SHP77 treated with DMSO at 0.1 percent for 48 hours (cell line): ENCODE data around the gene COL24A1.
"Not testable (repeated sequence)": the region's sequence is repeated elsewhere in the genome, so short reads cannot be mapped to it uniquely, and the experiment has no call there.

Experiments
- DNase-seq: peaks from one replicate; lab custom pipeline; 2025; lab: John Stamatoyannopoulos, UW

Gene COL24A1

GRCh38 chr1:86152887-86153286 lies 3.7 kb downstream of the COL24A1 start:
- DNase-seq: no peak

DNA sequence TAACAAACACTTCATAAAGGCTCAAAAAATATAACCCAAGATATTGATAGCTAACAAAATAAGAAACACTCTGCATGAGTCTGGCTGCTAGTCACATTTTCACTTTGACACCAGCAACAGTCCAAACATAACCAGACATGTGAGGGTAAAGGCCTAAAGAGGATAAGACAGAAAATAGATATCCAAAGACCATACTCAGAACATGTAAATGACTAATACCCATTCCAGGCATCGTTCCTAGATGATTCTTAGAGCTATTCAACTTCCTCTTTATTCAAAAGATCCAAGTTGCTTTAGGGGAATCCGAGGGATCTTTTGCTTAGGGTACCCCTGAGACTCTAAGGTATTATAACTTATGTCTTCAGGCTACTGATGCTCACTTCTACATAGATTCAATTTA lies 5.1 kb downstream of the COL24A1 start:
- no peak for DNase-seq

GRCh38 chr1:86150553-86151055 lies 6.0 kb downstream of the COL24A1 start:
- no peak for DNase-seq

GRCh38 chr1:86149591-86149990 lies 7.0 kb downstream of the COL24A1 start:
- no peak for DNase-seq

- no peak for DNase-seq
Measured at GRCh38 chr1:86147755-86148154, 8.8 kb downstream of the COL24A1 start.

DNA sequence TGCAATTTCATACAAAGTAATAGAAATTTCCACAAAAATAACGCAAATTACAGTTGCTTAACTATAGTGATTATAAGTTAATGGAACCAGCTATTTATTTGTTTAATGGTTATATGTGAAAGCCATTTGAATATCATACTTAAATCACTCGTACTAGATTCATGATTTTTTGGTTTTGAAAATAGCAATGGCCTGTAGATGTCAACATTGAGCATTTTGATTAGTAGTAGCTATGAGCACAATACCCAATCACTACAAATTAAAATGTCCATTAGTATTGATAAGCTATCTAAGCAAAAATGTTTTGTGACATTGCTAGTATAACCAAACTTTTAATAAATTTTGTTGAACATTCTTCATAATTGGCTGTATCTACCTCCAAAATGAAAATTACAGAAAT lies 10.0 kb downstream of the COL24A1 start:
- DNase-seq: no peak

GRCh38 chr1:86140281-86140880 lies 16.2 kb downstream of the COL24A1 start:
- no peak for DNase-seq

DNA sequence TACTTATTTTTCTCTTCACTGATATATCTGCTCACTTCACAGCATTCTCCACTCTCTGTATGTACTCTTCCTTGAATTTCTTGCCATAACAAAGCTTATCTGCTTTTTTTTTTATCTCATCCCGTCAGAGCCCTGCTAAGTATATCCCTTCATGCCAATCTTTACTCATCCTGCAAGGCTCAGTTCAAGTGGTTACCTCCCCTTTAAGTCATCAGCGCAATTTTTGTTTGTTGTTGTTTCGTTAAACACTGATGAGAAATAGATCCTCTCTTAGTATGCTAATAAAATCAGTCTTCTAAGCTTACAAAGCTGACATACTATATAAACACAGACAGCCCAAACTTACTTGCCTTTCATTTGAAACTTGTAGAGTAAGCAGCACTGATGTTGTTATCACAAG lies 17.8 kb downstream of the COL24A1 start:
- no peak for DNase-seq

DNA sequence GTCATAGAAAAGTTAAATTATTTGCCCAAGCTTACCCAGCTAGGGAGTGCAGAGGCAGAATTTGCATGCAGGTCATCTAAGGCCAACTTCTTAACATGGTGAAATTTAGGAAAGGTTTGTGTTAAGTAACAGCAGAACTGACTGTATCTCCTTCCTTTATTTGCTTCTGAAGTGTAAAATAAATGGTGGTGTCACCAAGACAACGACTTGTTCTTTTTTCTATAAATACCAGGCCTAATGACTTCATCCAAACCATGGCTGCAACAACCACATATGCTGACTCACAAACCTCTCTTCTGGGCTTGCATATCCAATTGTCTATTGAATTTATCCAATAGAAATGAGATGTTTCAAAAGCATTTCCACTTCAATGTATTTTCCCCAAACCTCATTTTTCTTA lies 19.1 kb downstream of the COL24A1 start:
- no peak for DNase-seq

DNA sequence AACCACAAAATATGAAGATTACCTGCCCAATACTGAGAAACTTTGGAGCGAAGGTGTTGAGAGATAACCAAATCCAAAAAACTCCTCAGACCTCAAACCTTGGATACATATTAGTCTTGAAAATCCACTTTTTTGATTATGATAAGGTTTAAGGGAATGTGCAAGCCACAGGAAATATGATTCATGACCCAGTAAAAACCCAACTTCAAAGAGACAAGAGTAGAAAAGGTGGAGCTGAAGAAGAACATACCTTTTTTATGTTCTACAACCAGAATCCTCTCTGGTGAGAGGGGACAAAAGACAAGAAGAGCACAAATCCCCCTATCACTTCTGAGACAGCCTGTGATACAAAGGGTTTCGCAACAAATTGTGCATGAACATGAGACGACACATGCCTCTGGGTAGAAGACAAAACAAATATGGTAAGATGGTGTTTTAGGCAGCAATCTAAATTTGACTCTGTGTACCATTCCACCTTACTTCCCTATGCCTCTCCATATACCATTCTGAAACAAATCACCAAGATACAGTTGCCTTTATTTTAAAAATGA lies 37.3 kb downstream of the COL24A1 start:
- no peak for DNase-seq

- no peak for DNase-seq
Measured at GRCh38 chr1:86114816-86115400, 41.7 kb downstream of the COL24A1 start.

- DNase-seq: no peak
Measured at GRCh38 chr1:86114236-86114635, 42.3 kb downstream of the COL24A1 start.

DNA sequence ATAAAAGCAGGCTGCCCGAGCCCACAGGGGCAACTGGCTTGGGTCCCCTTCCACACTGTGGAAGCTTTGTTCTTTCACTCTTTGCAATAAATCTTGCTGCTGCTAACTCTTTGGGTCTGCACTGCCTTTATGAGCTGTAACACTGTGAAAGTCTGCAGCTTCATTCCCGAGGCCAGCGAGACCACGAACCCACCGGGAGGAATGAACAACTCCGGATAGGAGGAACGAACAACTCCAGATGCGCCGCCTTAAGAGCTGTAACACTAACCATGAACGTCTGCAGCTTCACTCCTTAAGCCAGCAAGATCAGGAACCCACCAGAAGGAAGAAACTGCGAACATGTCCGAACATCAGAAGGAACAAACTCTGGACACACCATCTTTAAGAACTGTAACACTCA lies 45.0 kb downstream of the COL24A1 start:
- DNase-seq: not testable (repeated sequence)

GRCh38 chr1:86110451-86111129 lies 46.0 kb downstream of the COL24A1 start:
- DNase-seq: no peak

- no peak for DNase-seq
Measured at GRCh38 chr1:86105533-86105866, 51.1 kb downstream of the COL24A1 start.

DNA sequence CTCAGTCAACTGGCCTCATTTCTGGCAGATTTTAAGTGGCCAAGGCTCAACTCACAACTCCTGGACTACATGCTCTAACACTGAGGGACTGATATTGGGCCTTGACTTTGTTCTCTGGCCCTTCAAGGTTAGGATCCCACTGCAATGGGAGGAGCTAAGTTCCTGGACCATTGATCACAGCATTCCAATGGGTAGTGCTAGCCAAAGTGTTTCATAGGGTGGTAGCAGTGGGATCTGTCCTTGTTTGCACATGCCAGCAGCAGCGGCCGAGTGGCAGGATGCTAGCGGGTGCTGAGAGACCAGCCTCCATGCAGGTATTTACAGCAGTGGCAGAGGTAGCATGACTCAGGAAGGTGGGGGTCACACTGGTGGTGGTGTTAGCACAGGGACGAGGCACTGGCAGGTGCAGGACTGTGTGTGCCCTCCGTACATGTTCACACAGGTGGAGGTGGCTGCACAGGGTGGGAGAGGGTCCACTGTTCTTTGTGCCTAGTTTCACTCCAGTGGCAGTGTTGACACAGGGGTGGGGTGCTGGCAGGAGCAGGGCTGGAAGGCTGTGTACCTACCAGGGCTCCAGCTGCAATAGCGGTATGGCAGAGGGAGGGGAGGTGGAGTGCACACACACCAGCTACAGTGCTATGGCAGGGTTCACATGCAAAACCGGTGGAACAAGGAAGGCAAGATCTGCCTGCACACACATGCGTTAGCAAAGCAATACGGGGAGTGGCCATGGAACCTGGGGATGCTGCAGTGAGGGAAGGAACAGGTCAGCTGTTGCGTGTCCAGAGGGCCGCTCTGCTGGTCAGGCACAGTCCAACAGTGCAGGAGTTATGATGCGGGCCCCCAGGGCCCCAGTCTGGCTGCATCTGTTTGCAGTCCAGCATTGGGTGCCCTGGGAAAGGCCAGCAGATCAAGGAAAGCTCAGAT lies 51.7 kb downstream of the COL24A1 start:
- no peak for DNase-seq

GRCh38 chr1:86101616-86102015 lies 55.0 kb downstream of the COL24A1 start:
- no peak for DNase-seq

- DNase-seq: no peak
Measured at GRCh38 chr1:86100401-86100800, 56.2 kb downstream of the COL24A1 start.

DNA sequence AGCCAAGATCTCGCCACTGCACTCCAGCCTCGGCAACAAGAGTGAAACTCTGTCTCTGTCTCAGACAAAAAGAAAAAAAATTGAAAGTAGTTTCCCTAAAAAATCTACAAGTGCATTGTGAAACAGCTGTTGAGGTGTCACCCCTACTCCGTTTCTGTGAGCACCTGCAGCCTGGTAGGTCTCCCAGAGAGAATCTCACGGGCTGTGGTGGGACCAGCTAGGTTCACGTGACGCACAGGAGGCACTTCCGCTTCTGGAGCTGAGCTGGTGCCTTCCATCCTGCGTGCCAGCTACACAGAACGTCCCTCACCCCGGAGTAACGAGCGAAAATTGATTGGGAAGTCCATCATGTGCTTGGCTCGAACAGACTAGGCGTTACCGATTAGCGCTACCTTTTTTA lies 66.8 kb downstream of the COL24A1 start:
- no peak for DNase-seq

GRCh38 chr1:86085741-86086409 lies 70.7 kb downstream of the COL24A1 start:
- no peak for DNase-seq

DNA sequence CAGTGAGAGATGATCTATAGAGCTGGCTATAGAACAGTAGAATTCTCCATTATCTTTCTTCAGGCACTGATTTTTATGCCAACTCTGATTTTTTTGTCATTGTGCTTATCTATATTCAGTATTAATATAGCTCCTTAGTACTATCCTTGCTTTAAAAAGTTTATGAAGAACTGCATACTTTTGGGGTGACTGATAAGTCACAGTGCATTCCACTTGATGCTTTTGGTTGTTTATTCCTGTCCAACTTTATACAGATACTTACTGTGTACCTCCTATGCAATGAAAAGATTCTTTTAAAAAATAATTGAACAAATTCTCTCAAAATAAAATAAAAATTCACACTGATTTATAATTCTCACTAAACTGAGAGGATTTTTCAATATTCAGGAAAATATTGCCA lies 71.6 kb downstream of the COL24A1 start:
- no peak for DNase-seq

GRCh38 chr1:86082183-86082582 lies 74.4 kb downstream of the COL24A1 start:
- DNase-seq: no peak
